ENCODE data around the gene SLX4IP. TPM values are rescaled to one million over a fixed set of nuclear protein-coding genes. Genes with fewer than 3 reads are reported as not detected.

Gene SLX4IP
- total RNA-seq, 1 donor from 2014 or later: 8.6 TPM

DNA sequence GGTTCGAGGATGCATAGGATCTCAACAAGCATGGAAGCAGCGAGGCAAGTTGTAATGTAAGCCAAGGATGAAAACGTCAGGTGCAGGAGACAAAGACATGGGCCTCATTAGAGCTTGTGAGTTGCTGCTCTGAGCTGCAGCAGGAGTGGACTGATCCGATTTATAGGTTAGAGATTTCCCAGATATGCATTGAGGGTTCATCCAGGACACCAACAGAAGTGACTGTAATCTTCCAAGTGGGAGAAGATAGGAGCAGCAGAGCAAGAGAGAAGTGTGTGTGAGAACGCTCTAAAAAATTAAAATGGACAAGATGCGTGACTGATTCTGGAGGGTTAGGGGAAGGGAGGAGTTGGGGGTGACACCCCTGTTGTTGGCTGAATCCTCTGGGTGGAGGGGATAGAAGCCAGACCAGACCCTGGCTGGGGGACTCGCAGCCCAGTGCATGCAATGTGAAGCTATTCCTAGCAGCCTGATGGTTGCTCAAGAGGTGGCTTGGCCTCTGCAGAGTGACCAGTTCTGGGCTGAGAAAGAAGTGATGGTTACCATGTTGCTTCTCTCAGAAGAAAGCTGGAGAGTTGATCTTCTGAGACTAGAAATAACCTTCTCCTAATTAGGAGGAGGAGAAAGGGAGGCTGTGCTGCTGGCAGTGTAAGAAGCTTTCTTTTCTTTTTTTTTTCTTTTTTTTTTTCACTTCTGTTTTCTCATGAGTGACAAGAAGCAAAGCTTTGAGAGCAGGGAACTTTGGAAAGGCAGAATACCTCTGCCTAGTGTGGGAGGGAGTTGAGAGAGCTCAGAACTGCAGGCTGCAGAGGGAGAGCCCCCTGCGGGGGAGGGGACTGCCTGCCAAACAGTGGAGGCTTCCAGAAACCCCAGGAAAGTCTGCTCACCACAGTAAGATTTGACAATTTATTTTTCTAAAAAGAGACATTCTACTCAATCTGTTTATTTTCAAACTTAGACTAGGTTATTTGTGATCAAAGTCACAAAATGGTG, 116.9 kb downstream of the SLX4IP start:
- ChIA-PET POLR2A (no interaction called here), CTCF (interaction anchor here (0.8 kb wide), 1 partner anchor 43 kb away, joined by 7 read pairs; no protein-coding TSS in a partner anchor)
- no peaks in the 10 kb centered on the region for H3K9me3 Mint-ChIP-seq
- intact Hi-C loops (cut with micrococcal nuclease): loop anchor here (2.0 to 5.0 kb wide), 2 partner anchors 653 to 990 kb away; no protein-coding TSS in a partner anchor
- no peak for DNase-seq
- no peak overlapping the region for H3K27ac Mint-ChIP-seq
- H3K4me1 Mint-ChIP-seq: peaks cover 31% of the 10 kb centered on the region
- no peak for ATAC-seq (ENCODE audit: low read depth)
- H3K36me3 Mint-ChIP-seq (ENCODE audit: low read depth): peaks cover 6% of the 10 kb centered on the region
- H3K27me3 Mint-ChIP-seq: no peaks in the 10 kb centered on the region
- TF ChIP-seq, protein P1, sequence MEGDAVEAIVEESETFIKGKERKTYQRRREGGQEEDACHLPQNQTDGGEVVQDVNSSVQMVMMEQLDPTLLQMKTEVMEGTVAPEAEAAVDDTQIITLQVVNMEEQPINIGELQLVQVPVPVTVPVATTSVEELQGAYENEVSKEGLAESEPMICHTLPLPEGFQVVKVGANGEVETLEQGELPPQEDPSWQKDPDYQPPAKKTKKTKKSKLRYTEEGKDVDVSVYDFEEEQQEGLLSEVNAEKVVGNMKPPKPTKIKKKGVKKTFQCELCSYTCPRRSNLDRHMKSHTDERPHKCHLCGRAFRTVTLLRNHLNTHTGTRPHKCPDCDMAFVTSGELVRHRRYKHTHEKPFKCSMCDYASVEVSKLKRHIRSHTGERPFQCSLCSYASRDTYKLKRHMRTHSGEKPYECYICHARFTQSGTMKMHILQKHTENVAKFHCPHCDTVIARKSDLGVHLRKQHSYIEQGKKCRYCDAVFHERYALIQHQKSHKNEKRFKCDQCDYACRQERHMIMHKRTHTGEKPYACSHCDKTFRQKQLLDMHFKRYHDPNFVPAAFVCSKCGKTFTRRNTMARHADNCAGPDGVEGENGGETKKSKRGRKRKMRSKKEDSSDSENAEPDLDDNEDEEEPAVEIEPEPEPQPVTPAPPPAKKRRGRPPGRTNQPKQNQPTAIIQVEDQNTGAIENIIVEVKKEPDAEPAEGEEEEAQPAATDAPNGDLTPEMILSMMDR (IDR thresholded peaks at IDR 0.05): no peak
- H3K4me3 Mint-ChIP-seq: no peak overlapping the region

DNA sequence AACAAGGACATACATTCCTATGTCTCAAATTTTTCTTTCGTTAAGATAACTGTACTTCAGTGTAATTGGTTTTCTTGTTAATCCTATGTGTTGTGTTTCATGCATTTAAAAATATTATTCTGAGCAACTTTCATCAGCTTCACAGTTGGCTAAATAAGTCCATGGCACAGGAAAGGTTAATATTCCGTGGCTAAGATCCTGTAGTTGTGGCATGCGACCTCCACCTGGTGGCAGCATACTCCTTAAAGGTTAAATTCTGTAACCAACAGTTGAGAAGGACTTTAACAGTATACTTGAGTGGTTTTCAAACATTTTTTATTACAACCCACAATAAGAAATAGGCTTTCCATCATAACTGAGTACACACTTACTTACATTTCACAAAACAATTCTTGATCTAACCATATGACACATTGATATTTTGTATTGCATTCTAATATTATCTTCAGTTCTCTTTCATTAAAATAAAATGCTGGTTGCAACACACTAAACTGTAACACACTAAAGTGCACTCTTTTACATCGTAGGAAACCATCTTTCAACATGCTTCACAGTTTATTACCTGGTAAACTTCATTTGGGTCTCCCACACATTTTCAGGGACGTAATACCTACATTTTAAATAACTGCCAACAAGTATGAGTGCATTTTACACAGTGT, 118.3 kb downstream of the SLX4IP start:
- H3K27ac Mint-ChIP-seq: no peak overlapping the region
- TF ChIP-seq, protein P1 (IDR thresholded peaks at IDR 0.05): no peak
- POLR2A ChIA-PET: no interaction called here
- no peak overlapping the region for H3K4me3 Mint-ChIP-seq
- H3K36me3 Mint-ChIP-seq (ENCODE audit: low read depth): peaks cover 15% of the 10 kb centered on the region
- CTCF ChIA-PET: interaction anchor here (0.8 kb wide), 1 partner anchor 45 kb away, joined by 7 read pairs; no protein-coding TSS in a partner anchor
- intact Hi-C loops (cut with micrococcal nuclease): loop anchor here (2.0 to 5.0 kb wide), 2 partner anchors 651 to 989 kb away; no protein-coding TSS in a partner anchor
- no peak for ATAC-seq (ENCODE audit: low read depth)
- peaks cover 31% of the 10 kb centered on the region for H3K4me1 Mint-ChIP-seq
- no peaks in the 10 kb centered on the region for H3K27me3 Mint-ChIP-seq
- DNase-seq: no peak
- H3K9me3 Mint-ChIP-seq: no peaks in the 10 kb centered on the region

GRCh38 chr20:10554285-10554684, 119.2 kb downstream of the SLX4IP start:
- TF ChIP-seq, protein P1 (IDR thresholded peaks at IDR 0.05): no peak
- ATAC-seq (ENCODE audit: low read depth) (no peak), DNase-seq (no peak)
- H3K4me3 Mint-ChIP-seq: no peak overlapping the region
- H3K4me1 Mint-ChIP-seq: peaks cover 26% of the 10 kb centered on the region
- ChIA-PET CTCF (no interaction called here), POLR2A (no interaction called here)
- H3K36me3 Mint-ChIP-seq (ENCODE audit: low read depth): peaks cover 19% of the 10 kb centered on the region
- H3K9me3 Mint-ChIP-seq: no peaks in the 10 kb centered on the region
- H3K27me3 Mint-ChIP-seq: no peaks in the 10 kb centered on the region
- H3K27ac Mint-ChIP-seq: no peak overlapping the region
- intact Hi-C loops (cut with micrococcal nuclease): loop anchor here (5.0 kb wide), 1 partner anchor 988 kb away; no protein-coding TSS in a partner anchor

GRCh38 chr20:10555393-10555792, 120.3 kb downstream of the SLX4IP start:
- TF ChIP-seq, protein P1 (IDR thresholded peaks at IDR 0.05): no peak
- ChIA-PET CTCF (no interaction called here), POLR2A (no interaction called here)
- Mint-ChIP-seq H3K27ac (no peak overlapping the region), H3K36me3 (ENCODE audit: low read depth) (peaks cover 19% of the 10 kb centered on the region), H3K4me1 (peaks cover 16% of the 10 kb centered on the region), H3K9me3 (no peaks in the 10 kb centered on the region), H3K27me3 (no peaks in the 10 kb centered on the region), H3K4me3 (no peak overlapping the region)
- ATAC-seq (ENCODE audit: low read depth) (no peak), DNase-seq (no peak)
- intact Hi-C loops (cut with micrococcal nuclease): no loop called here

DNA sequence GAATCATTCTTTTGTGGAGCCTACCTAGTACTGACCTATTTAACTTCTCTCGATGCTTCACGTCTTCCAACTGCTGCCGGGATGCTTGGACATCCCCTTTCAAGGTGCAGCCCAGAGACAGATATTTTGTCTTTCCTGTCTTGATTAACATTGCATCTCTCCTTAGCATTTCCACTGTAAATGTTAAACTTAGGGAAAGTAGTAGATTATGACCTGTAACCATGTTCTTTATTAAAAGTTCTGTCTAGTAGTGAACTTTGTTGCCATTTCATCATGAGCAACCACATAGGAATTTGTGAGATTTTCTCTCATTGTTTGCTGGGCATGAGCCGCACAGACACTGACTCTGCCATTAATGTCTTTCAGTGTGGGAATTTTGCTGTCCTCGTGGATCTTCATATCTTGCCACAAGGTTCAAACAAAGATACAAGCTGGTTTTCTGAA, 120.8 kb downstream of the SLX4IP start:
- intact Hi-C loops (cut with micrococcal nuclease): no loop called here
- peaks cover 11% of the 10 kb centered on the region for H3K4me1 Mint-ChIP-seq
- no peak overlapping the region for H3K4me3 Mint-ChIP-seq
- ChIA-PET CTCF (no interaction called here), POLR2A (no interaction called here)
- peaks cover 19% of the 10 kb centered on the region for H3K36me3 Mint-ChIP-seq (ENCODE audit: low read depth)
- TF ChIP-seq, protein P1 (IDR thresholded peaks at IDR 0.05): no peak
- H3K27me3 Mint-ChIP-seq: no peaks in the 10 kb centered on the region
- no peak overlapping the region for H3K27ac Mint-ChIP-seq
- DNase-seq (no peak), ATAC-seq (ENCODE audit: low read depth) (no peak)
- H3K9me3 Mint-ChIP-seq: no peaks in the 10 kb centered on the region

Data from activated B cell treated with CpG ODN at 0.5 μM for 24 hours (primary cell).